Fibroblast of gingiva (primary cell): Measurements from ENCODE around the gene CHSY1.

Experiments
- DNase-seq: peaks from one replicate; pipeline ENCODE4 v3.0.0-alpha.2; 2011; ENCODE audit warnings: low read depth

The CHSY1 gene

DNA sequence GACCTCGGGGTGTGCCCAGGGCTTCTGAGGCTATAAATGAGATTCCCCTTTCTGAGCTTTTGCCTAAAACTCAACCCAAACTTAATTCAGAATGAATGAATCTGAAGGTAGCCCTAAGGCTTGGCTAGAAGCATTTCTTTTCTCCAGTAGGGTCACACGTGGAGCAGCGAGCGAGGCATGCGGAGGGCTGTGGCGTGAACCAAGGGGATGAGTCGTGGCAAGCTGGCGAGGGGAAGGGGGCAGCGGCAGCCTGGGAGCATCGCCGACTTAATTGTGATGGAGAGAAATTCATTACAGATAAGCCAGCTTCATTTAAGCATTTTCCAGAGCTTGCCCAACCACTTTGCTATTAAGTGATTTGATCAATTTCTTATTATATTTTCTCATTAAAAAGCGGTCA is 79.9 kb downstream of the CHSY1 start:
- no peak for DNase-seq

GRCh38 chr15:101170568-101171350 is 81.1 kb downstream of the CHSY1 start:
- peak; percentile 82 for DNase-seq

GRCh38 chr15:101169495-101170071 is 82.3 kb downstream of the CHSY1 start:
- DNase-seq = no peak

DNA sequence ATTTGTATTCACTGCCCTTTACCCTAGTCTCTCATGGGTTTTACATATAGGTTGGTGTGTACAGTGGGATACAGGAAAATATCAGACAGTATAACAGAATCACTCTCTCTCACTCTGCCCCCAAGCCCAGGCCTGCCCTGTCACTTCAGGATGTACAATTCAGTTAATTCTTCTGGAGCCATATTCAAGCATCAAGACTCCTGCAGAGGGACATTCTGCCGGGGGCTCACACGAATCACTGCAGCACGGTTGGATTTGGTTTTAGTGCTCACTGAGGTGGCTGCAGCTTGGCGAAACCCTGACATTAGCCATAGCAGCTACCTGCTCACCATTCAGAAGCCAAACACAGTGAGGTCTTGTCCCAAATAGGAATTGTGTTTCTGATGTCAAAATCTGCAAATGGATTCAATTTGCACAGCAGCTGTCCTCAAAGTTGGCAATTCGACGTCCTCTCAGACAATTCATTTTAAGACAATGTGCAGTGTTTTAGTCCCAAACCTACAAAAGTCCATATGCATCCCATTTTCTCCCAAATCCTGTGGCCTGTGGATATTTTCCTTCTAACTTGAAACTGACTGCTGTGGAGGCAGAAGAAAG is 82.9 kb downstream of the CHSY1 start:
- no peak for DNase-seq

DNA sequence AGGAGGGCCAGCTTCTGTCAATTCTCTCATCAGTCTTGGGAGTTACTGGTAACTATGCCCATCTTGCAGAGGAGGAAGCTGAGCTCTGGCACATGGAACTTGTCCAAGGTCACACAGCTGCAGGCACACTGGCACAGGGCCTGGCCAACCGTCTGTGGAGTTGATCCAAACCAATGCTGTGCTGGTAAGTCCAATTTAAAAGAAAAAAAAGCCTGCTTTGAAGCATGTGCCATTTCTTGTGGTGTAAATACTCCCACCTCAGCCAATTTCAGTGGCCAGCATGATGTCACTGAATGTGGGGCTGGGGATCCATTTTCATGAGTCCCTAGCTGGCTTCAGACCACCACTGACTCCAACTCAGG is 83.4 kb downstream of the CHSY1 start:
- DNase-seq = peak; percentile 73

DNA sequence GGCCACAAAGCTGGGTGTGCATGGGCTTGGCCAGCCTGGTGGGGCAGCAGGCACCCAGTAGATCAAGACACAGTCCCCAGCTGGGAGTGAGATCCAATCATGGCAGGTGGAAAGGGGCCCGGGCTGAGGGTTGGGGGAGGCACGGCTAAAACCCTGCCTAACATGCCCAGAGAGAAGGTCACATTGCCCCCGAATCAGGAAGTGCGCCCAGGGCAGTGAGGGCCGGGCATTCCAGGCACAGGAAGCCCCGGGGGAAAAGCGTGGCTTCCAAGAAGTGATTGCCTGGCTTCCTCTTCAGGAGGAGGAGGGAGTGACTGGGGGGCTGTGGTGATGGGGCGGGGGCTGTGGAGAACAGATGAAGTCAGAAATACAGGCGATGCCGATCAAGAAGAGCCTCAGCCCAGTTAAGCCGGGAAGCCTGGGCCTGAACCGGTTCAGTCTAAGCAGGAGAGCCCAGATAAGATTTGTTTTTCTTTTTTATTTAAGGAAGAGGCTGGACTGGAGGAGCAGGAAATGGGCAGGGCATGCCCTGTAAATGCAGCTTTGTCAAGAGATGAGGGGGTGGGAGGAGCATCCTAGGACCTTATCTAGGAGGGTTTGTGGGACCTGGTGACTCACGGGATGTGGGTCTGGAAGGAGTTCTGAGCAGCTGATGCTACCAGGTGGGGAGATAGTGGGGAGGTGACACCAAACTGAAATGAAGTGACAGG is 83.9 kb downstream of the CHSY1 start:
- DNase-seq = peak; percentile 68

DNA sequence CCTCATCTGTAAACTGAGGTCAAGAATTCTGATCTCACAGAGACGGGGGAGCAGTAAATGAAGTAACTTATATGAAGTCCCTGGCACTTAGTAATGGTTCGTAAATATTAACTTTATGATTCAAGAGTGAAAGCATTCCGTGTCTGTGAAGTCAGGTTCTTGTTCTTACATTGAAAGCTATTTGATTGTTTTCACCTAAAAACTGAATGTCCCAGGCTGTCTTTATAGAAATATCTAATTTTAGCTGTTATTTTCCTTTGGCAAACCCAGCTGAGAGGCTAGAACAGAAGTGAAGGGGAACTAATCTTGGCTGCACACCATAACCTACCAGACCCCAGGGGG is 84.5 kb downstream of the CHSY1 start:
- DNase-seq = no peak

DNA sequence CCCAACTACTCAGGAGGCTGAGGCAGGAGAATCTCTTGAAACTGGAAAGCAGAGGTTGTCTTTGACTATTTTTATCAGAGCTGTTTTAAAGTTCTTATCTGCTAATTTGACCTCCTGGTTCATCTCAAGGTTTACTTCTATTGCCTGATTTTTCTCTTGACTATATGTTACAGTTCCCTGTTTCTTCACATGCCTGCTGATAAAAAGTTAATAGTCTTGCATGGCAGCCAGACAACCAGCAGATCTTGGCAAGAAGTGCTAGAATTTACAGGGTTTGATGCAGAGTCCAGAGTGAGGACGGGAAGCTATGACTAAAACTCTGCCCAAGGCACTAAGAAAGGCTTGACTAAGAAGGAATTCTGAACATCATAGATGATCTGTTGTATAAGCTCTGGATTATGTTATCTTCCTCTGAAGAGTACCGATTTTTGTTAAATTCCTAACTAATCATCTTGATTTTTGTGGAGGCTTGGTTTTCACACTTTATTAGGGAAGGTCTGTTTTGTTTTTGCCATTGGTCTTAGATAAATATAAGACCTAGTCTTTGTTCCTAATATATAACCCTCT is 85.9 kb downstream of the CHSY1 start:
- DNase-seq = no peak

DNA sequence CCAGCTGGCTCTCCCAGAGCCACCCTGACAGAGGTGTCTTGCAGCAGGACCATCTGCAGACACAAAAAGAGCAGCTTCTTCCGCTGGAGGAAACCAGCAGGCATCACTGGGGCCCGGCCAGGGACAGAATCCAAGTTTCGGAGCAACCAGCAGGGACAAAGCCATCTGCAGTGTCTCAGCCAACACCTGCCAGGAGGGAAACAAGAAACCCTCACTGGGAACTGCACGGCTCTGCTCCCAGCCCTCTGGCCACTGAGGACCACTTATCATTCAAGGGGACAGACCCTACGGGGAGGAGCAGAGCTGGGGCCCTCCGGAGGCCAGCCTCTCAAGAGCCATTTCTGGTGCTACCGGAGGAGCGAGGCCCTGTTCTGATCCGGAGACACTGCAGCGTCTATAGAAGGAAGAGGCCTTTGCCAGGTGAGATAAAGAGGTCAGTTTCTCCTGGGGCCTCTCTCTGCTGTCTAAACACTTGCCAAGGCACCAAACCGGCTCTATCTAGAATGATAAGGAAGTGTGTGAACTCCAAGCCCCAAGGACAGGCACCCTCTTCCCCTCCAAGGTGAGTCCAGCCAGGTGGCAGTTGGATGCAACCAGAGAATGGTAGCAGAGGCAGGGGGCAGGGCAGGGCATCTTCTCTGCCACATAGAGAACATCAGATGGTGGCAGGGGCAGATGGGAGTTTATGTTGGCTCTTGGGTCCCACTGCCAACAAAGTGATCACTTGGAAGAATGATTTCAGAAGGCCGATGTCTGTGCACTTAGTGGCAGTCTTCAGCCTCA is 89.0 kb downstream of the CHSY1 start:
- no peak for DNase-seq

- no peak for DNase-seq
Observed at GRCh38 chr15:101161656-101162055, 90.2 kb downstream of the CHSY1 start.

- DNase-seq = no peak
Observed at GRCh38 chr15:101159936-101160815, 91.7 kb downstream of the CHSY1 start.

DNA sequence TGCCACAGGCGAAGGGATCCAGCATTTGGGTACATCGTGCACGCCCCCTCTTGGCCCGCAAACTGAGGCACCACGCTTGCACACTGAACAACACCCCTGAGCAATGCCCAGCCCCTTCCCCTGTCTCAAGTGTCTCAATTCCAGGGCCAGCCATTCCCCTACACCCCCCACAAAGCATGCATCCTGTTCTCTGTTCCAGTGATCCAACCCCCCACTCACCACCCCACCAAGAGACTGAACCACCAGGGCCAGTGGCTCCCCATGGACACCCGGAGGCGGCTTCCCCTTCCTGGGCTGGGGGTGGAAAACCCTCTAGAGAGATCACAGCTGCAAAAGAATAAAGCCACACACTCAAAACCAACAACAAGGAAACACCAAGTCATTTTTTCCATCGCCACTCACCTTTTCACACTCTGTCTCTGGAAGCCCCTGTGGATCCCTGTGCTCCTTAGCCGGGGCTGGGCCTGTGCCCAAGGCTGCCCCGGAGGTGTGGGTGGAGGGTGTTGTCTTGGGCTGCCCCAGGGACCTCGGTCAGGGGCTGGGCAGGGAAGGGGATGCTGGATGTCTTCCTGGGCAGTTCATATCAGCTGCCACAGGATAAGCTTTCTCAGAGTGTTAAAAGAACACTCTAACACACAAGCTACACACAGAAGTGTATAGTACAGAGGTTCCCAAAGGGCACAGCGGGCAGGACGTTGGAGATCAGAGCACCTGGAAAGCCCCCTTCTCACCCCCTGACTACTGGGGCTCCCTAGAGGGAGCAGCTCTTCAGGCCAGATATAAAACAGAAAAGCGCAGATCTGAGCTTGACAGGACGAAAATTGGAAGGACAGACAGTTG is 92.5 kb downstream of the CHSY1 start:
- no peak for DNase-seq

DNA sequence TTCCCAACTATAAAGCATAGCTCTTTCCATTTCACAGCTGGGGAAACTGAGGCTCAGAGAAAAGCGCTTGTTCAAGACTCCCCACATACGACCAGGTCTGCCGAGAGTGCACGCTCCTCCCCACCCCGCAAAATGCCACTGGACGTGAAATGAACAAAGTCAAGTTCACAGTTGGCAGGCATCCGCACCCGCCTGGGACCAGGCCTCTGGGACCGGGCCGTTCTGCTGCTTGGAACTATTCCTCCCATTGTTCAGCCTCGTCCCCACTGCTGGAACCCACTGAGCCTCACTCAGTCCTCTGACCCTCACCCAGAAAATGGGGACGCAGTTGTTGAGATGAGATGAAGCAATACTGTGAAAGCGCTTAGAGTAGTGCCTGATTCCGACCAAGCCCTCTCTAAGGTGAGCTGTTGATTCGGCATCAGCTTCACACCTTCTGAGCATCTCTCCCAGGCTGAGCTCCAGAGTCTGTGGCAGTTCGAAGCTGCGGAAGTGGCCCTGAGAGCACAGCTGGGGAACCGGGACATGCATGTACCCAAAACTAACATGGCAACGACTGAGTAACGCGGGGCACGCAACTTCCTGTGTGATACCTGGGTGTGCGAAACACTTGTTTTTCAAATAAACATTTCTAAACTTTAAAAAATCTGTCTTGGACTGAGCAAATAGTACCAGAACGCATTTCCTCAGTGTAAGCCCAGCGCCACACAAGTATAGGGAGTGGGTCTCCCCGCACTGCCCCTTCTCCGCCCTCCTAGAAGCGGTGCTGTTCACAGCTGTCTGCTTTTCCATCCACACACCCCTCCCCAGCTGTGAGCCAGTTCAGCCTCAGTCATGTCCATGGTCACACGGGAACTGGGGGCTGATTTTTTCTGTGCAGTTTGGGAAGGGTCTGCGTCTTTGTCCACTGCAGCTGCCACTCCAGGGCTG is 93.4 kb downstream of the CHSY1 start:
- DNase-seq = no peak

DNA sequence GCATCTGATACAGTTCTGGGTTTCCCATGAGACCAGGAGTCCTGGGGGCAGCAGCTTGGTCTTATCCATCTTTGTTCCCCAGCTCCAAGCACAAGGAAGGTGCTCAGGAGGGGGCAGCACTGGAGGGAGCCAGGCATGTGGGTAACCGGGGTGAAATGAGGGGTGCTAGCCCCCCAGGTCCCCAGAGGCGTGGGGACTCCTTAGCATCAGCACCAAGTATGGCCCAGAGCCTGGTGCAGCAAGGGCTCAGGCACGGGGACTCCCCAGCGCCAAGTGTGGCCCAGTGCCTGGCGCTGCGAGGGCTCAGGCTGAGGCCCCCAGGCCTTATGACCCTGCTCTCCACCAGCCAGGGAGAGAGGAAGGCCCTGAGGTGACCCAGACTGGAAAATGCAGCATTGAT is 94.1 kb downstream of the CHSY1 start:
- DNase-seq = no peak

DNA sequence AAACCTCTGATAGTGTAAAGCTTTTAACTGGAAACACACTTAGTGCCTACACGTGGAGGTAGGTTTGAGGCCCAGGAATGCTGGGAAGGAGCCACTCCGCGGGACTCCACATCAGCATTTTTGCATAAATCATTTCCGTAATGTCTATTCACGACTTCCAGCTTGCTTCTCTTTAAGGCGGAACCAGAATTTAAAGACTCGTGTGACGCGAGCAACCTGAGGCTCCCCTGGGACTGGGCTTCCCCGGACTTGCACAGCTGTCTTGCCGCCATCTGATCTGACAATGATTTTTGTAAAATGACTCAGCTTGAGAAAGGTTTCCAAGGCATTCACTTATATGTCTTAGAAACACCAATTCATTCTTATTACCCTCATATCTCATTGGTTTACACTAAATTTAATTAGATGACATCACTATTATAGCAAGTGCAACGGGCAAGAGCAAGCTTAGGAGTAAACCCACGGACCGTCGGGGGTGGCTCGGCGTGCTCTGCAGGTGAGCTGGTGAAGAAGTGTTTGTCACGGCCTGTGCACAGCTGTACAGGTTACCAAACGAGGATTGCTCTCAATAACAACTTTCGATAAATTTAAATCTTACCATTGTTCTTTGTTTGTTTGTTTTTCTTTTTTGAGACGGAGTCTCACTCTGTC is 95.2 kb downstream of the CHSY1 start:
- DNase-seq = peak; percentile 74

DNA sequence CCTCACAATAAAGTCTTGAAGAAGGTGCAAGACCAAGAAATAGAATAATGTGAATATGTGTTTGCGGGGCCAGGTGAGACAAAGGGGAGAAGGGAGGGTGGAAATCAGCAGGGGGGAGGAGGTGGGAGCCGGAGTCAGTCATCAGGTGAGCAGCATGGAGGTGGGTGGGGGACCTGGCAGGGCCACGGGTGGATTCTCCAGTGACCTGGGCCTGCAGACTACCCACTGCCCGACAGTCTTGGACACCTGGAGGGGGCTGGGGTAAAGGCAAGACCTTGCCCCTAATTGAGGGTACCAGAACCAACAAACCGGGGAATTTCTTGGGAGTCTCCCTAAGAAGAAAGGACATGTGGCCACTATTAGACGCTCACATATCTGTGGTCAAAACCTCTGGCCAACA is 95.8 kb downstream of the CHSY1 start:
- DNase-seq = no peak

DNA sequence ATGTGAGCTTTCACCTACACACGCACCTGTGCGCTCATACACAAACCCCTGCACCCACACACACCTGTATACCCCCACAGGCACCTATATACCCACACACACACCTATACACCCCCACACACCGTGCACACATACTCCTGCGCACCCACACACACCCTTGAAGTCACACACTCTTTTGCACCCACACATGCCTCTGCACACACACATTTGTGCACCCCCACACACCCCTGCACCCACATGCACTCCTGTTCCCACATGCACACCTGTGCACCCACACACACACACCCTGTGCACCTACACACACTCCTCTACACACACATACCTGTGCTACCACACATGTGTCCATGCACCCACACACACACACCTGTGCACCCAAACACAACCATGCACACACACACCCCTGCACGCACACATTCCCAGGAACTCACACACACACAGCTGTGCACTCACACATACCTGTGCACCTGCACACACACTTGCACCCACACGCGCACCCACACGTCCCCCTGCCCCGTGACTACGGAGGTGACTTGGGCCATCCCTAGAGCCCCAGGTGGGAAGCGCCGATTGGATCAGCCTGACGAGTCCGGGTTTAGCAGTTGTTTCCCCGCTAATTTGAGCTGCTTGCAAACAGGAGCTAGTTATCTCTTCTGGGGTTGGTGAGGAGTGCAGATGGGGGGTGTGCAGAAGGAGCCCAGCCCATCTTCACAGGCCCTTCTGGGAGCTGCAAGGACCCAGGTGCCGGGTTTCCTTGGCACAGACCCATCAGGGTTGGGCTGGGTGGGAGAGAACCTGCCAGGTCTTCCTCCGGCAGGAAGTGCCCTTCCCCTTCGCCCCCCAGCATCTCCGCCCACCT is 97.8 kb downstream of the CHSY1 start:
- no peak for DNase-seq
